ENCODE results near the gene ASCL3.
"Not testable (repeated sequence)": the region's sequence is repeated elsewhere in the genome, so short reads cannot be mapped to it uniquely, and the experiment has no call there.

The ASCL3 gene

GRCh38 chr11:8942518-8943066, at the start of gene ASCL3:
Gene ASCL3, minus strand, starts transcription at chr11:8943016. Its CDS starts 4,855 bp downstream, at chr11:8938161.
- DNase-seq (ENCODE audit: low spot score in 2 of 2), result no peak
- peaks cover 1% of the 10 kb centered on the region for H3K9me3 Mint-ChIP-seq
- H3K27me3 Mint-ChIP-seq, result peaks cover 15% of the 10 kb centered on the region
- no peak within 1 kb of the TSS for H3K4me3 Mint-ChIP-seq
- no peaks in the 10 kb centered on the region for H3K4me1 Mint-ChIP-seq
- peaks cover 9% of the 10 kb centered on the region for H3K36me3 Mint-ChIP-seq
- no peak within 1 kb of the TSS for H3K27ac Mint-ChIP-seq
- ATAC-seq (ENCODE audit: low read depth), result no peak

GRCh38 chr11:8989453-8989852, 46.6 kb upstream of the ASCL3 start:
- ATAC-seq (ENCODE audit: low read depth), result no peak
- H3K36me3 Mint-ChIP-seq, result no peaks in the 10 kb centered on the region
- peaks cover 9% of the 10 kb centered on the region for H3K27me3 Mint-ChIP-seq
- no peak for DNase-seq (ENCODE audit: low spot score in 2 of 2)
- no peaks in the 10 kb centered on the region for H3K9me3 Mint-ChIP-seq
- no peak overlapping the region for H3K4me3 Mint-ChIP-seq
- no peaks in the 10 kb centered on the region for H3K4me1 Mint-ChIP-seq
- H3K27ac Mint-ChIP-seq, result no peak overlapping the region

- H3K9me3 Mint-ChIP-seq, result no peaks in the 10 kb centered on the region
- H3K4me3 Mint-ChIP-seq, result no peak overlapping the region
- peaks cover 9% of the 10 kb centered on the region for H3K27me3 Mint-ChIP-seq
- no peaks in the 10 kb centered on the region for H3K36me3 Mint-ChIP-seq
- no peaks in the 10 kb centered on the region for H3K4me1 Mint-ChIP-seq
- DNase-seq (ENCODE audit: low spot score in 2 of 2) (no peak), ATAC-seq (ENCODE audit: low read depth) (no peak)
- H3K27ac Mint-ChIP-seq, result no peak overlapping the region
Measured at GRCh38 chr11:8988329-8989234, 45.8 kb upstream of the ASCL3 start.

GRCh38 chr11:8987446-8987845, 44.6 kb upstream of the ASCL3 start:
- no peak for ATAC-seq (ENCODE audit: low read depth)
- H3K36me3 Mint-ChIP-seq, result no peaks in the 10 kb centered on the region
- peaks cover 9% of the 10 kb centered on the region for H3K27me3 Mint-ChIP-seq
- no peaks in the 10 kb centered on the region for H3K4me1 Mint-ChIP-seq
- DNase-seq (ENCODE audit: low spot score in 2 of 2), result no peak
- H3K4me3 Mint-ChIP-seq, result no peak overlapping the region
- H3K27ac Mint-ChIP-seq, result no peak overlapping the region
- no peaks in the 10 kb centered on the region for H3K9me3 Mint-ChIP-seq

GRCh38 chr11:8986772-8987171, 44.0 kb upstream of the ASCL3 start:
- DNase-seq (ENCODE audit: low spot score in 2 of 2); H3K9me3 Mint-ChIP-seq; ATAC-seq (ENCODE audit: low read depth); H3K36me3 Mint-ChIP-seq; H3K4me1 Mint-ChIP-seq; H3K4me3 Mint-ChIP-seq; H3K27ac Mint-ChIP-seq: not testable (repeated sequence)
- H3K27me3 Mint-ChIP-seq, result peaks cover 12% of the 10 kb centered on the region

- peaks cover 12% of the 10 kb centered on the region for H3K27me3 Mint-ChIP-seq
- H3K4me3 Mint-ChIP-seq, result no peak overlapping the region
- ATAC-seq (ENCODE audit: low read depth), result no peak
- DNase-seq (ENCODE audit: low spot score in 2 of 2), result no peak
- no peak overlapping the region for H3K27ac Mint-ChIP-seq
- no peaks in the 10 kb centered on the region for H3K4me1 Mint-ChIP-seq
- no peaks in the 10 kb centered on the region for H3K36me3 Mint-ChIP-seq
- H3K9me3 Mint-ChIP-seq, result no peaks in the 10 kb centered on the region
Measured at GRCh38 chr11:8985462-8985861, 42.6 kb upstream of the ASCL3 start.

GRCh38 chr11:8983552-8983951, 40.7 kb upstream of the ASCL3 start:
- Mint-ChIP-seq H3K27me3 (peaks cover 10% of the 10 kb centered on the region), H3K4me3 (no peak overlapping the region), H3K36me3 (no peaks in the 10 kb centered on the region), H3K4me1 (no peaks in the 10 kb centered on the region), H3K27ac (no peak overlapping the region), H3K9me3 (no peaks in the 10 kb centered on the region)
- ATAC-seq (ENCODE audit: low read depth), result no peak
- no peak for DNase-seq (ENCODE audit: low spot score in 2 of 2)

- ATAC-seq (ENCODE audit: low read depth) (no peak), DNase-seq (ENCODE audit: low spot score in 2 of 2) (no peak)
- no peaks in the 10 kb centered on the region for H3K4me1 Mint-ChIP-seq
- H3K27me3 Mint-ChIP-seq, result peaks cover 3% of the 10 kb centered on the region
- no peak overlapping the region for H3K4me3 Mint-ChIP-seq
- H3K9me3 Mint-ChIP-seq, result no peaks in the 10 kb centered on the region
- H3K36me3 Mint-ChIP-seq, result no peaks in the 10 kb centered on the region
- no peak overlapping the region for H3K27ac Mint-ChIP-seq
Measured at GRCh38 chr11:8980485-8980884, 37.7 kb upstream of the ASCL3 start.

- not testable (repeated sequence) for H3K36me3 Mint-ChIP-seq; H3K27ac Mint-ChIP-seq; ATAC-seq (ENCODE audit: low read depth); H3K4me3 Mint-ChIP-seq; DNase-seq (ENCODE audit: low spot score in 2 of 2); H3K9me3 Mint-ChIP-seq; H3K27me3 Mint-ChIP-seq; H3K4me1 Mint-ChIP-seq
Measured at GRCh38 chr11:8979365-8979764, 36.5 kb upstream of the ASCL3 start.

GRCh38 chr11:8973121-8973520, 30.3 kb upstream of the ASCL3 start:
- no peak for ATAC-seq (ENCODE audit: low read depth)
- no peak for DNase-seq (ENCODE audit: low spot score in 2 of 2)
- no peak overlapping the region for H3K27ac Mint-ChIP-seq
- no peak overlapping the region for H3K4me3 Mint-ChIP-seq
- H3K36me3 Mint-ChIP-seq, result no peaks in the 10 kb centered on the region
- H3K9me3 Mint-ChIP-seq, result no peaks in the 10 kb centered on the region
- no peaks in the 10 kb centered on the region for H3K4me1 Mint-ChIP-seq
- no peaks in the 10 kb centered on the region for H3K27me3 Mint-ChIP-seq

GRCh38 chr11:8971924-8972316, 29.1 kb upstream of the ASCL3 start:
- H3K27me3 Mint-ChIP-seq, result no peaks in the 10 kb centered on the region
- H3K4me3 Mint-ChIP-seq, result no peak overlapping the region
- no peak for DNase-seq (ENCODE audit: low spot score in 2 of 2)
- no peaks in the 10 kb centered on the region for H3K4me1 Mint-ChIP-seq
- H3K27ac Mint-ChIP-seq, result no peak overlapping the region
- no peaks in the 10 kb centered on the region for H3K9me3 Mint-ChIP-seq
- no peaks in the 10 kb centered on the region for H3K36me3 Mint-ChIP-seq
- ATAC-seq (ENCODE audit: low read depth), result no peak

GRCh38 chr11:8971196-8971923, 28.5 kb upstream of the ASCL3 start:
- no peak for DNase-seq (ENCODE audit: low spot score in 2 of 2)

GRCh38 chr11:8967184-8967583, 24.4 kb upstream of the ASCL3 start:
- no peak for ATAC-seq (ENCODE audit: low read depth)
- no peaks in the 10 kb centered on the region for H3K9me3 Mint-ChIP-seq

More at GRCh38 chr11:8971196-8971923, 28.5 kb upstream of the ASCL3 start:
- H3K4me3 Mint-ChIP-seq, result no peak overlapping the region
- no peaks in the 10 kb centered on the region for H3K36me3 Mint-ChIP-seq
- H3K27me3 Mint-ChIP-seq, result no peaks in the 10 kb centered on the region
- H3K9me3 Mint-ChIP-seq, result no peaks in the 10 kb centered on the region
- ATAC-seq (ENCODE audit: low read depth), result no peak
- H3K4me1 Mint-ChIP-seq, result no peaks in the 10 kb centered on the region
- H3K27ac Mint-ChIP-seq, result no peak overlapping the region

More at GRCh38 chr11:8967184-8967583, 24.4 kb upstream of the ASCL3 start:
- no peaks in the 10 kb centered on the region for H3K36me3 Mint-ChIP-seq
- H3K27me3 Mint-ChIP-seq, result no peaks in the 10 kb centered on the region
- no peak overlapping the region for H3K27ac Mint-ChIP-seq
- H3K4me3 Mint-ChIP-seq, result no peak overlapping the region
- H3K4me1 Mint-ChIP-seq, result peaks cover 13% of the 10 kb centered on the region
- DNase-seq (ENCODE audit: low spot score in 2 of 2), result no peak

Data from memory B cell (primary cell).